Measurements from ENCODE around the gene CENPT. TPM values are rescaled to one million over a fixed set of nuclear protein-coding genes. Genes with fewer than 3 reads are reported as not detected.
A peak's percentile ranks its signal among the peaks of the same experiment; 100 is the strongest.

CENPT gene
- total and polyA plus RNA-seq, 2 of the 13 experiments (the other 11 are each of a cell fraction or from before 2014, with no cell fraction given), result 40.9 to 43.3 TPM

DNA sequence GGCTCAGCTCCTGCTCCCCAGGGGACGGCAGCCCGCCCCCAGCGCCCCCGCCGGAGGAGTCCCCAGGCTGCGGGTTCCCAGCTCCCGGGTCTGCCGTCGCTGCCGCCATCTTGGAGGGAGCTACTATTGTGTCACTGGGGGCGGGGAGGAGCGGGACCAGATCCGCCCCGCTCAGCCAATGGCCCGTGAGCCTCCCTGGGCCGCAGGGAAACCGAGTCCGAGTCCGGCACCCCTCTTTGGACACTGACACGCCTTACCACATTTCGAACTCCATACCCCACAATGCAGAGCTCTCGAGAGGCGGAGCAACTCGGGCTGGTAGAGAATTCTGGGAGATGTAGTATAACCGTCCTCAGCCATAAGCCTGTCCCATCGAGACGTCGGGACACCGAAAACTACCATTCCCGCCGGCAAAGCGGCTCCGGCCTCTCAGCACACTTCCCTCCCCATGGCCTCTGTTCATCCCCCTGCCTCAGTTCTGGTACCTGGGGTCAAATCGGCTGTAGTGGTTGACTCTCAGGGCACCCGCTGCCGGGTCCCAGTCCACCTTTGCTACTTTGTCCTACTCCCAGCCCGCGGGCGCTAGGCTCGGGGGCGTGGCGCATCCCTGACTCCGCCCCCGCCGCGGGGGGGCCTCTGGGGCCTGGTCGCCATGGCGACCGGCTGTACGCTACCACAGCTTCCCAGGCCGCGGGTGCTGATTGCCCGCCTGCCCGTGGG, 40.9 kb downstream of the CENPT start, which contains the start of the genes RANBP10 and TSNAXIP1 (continued):
- TF ChIP-seq, protein P1, sequence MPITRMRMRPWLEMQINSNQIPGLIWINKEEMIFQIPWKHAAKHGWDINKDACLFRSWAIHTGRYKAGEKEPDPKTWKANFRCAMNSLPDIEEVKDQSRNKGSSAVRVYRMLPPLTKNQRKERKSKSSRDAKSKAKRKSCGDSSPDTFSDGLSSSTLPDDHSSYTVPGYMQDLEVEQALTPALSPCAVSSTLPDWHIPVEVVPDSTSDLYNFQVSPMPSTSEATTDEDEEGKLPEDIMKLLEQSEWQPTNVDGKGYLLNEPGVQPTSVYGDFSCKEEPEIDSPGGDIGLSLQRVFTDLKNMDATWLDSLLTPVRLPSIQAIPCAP (CRISPR knock-in tag; IDR thresholded peaks at IDR 0.05; ENCODE audit: low read depth), result no peak
- peak; percentile 86 for TF ChIP-seq IRF2 (CRISPR knock-in tag; IDR thresholded peaks at IDR 0.05)
- no peak for TF ChIP-seq ZNF7 (CRISPR knock-in tag; IDR thresholded peaks at IDR 0.05)
- peak; percentile 88 for TF ChIP-seq ATF1 (CRISPR knock-in tag; IDR thresholded peaks at IDR 0.05)
- TF ChIP-seq WIZ (CRISPR knock-in tag; IDR thresholded peaks at IDR 0.05), result 0 out of 2 replicates have a peak, but pooled peaks have one; percentile 71
- TF ChIP-seq, protein P2, sequence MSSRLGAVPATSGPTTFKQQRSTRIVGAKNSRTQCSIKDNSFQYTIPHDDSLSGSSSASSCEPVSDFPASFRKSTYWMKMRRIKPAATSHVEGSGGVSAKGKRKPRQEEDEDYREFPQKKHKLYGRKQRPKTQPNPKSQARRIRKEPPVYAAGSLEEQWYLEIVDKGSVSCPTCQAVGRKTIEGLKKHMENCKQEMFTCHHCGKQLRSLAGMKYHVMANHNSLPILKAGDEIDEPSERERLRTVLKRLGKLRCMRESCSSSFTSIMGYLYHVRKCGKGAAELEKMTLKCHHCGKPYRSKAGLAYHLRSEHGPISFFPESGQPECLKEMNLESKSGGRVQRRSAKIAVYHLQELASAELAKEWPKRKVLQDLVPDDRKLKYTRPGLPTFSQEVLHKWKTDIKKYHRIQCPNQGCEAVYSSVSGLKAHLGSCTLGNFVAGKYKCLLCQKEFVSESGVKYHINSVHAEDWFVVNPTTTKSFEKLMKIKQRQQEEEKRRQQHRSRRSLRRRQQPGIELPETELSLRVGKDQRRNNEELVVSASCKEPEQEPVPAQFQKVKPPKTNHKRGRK (CRISPR knock-in tag; IDR thresholded peaks at IDR 0.05), result no peak
- TF ChIP-seq POLR2G (IDR thresholded peaks at IDR 0.05; ENCODE audit: low read depth, low read length), result peak; percentile 94
- TF ChIP-seq, protein P3, sequence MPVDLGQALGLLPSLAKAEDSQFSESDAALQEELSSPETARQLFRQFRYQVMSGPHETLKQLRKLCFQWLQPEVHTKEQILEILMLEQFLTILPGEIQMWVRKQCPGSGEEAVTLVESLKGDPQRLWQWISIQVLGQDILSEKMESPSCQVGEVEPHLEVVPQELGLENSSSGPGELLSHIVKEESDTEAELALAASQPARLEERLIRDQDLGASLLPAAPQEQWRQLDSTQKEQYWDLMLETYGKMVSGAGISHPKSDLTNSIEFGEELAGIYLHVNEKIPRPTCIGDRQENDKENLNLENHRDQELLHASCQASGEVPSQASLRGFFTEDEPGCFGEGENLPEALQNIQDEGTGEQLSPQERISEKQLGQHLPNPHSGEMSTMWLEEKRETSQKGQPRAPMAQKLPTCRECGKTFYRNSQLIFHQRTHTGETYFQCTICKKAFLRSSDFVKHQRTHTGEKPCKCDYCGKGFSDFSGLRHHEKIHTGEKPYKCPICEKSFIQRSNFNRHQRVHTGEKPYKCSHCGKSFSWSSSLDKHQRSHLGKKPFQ (CRISPR knock-in tag; IDR thresholded peaks at IDR 0.05; ENCODE audit: insufficient replicate concordance), result peak; percentile 58
- no peak for TF ChIP-seq ZNF160 (CRISPR knock-in tag; IDR thresholded peaks at IDR 0.05)
- TF ChIP-seq ZNF451 (CRISPR knock-in tag; IDR thresholded peaks at IDR 0.05), result peak; percentile 1
- peak; percentile 78 for TF ChIP-seq ZNF883 (CRISPR knock-in tag; IDR thresholded peaks at IDR 0.05; ENCODE audit: not compliant biosample characterization)
- TF ChIP-seq DNMT3B (CRISPR knock-in tag; conservative IDR thresholded peaks at IDR 0.05), result peak; percentile 33; the same call in 1 of the 2 replicates
- TF ChIP-seq DR1 (CRISPR knock-in tag; IDR thresholded peaks at IDR 0.05), result peak; percentile 93
- no peak; the same call in 1 of the 2 replicates for TF ChIP-seq MXD4 (CRISPR knock-in tag; IDR thresholded peaks at IDR 0.05)
- TF ChIP-seq TEAD3 (CRISPR knock-in tag; optimal IDR thresholded peaks at IDR 0.05; ENCODE audit: borderline replicate concordance), result peak; percentile 43
- TF ChIP-seq, protein P4, sequence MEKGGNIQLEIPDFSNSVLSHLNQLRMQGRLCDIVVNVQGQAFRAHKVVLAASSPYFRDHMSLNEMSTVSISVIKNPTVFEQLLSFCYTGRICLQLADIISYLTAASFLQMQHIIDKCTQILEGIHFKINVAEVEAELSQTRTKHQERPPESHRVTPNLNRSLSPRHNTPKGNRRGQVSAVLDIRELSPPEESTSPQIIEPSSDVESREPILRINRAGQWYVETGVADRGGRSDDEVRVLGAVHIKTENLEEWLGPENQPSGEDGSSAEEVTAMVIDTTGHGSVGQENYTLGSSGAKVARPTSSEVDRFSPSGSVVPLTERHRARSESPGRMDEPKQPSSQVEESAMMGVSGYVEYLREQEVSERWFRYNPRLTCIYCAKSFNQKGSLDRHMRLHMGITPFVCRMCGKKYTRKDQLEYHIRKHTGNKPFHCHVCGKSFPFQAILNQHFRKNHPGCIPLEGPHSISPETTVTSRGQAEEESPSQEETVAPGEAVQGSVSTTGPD (CRISPR knock-in tag; IDR thresholded peaks at IDR 0.05), result no peak
- TF ChIP-seq PPARG (CRISPR knock-in tag; conservative IDR thresholded peaks at IDR 0.05), result 0 out of 2 replicates have a peak, but pooled peaks have one; percentile 17
- TF ChIP-seq, protein P5, sequence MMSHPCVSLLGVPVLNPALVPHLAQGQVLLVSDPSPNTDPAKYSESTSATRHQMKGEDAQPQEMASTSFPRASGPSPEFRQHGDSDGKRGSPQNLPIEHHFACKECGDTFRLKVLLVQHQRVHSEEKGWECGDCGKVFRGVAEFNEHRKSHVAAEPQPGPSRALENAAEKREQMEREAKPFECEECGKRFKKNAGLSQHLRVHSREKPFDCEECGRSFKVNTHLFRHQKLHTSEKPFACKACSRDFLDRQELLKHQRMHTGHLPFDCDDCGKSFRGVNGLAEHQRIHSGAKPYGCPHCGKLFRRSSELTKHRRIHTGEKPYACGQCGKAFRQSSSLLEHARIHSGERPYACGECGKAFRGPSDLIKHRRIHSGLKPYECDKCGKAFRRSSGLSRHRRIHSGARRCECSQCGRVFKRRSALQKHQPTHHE (CRISPR knock-in tag; IDR thresholded peaks at IDR 0.05; ENCODE audit: borderline replicate concordance), result peak; percentile 24
- TF ChIP-seq, protein P6, sequence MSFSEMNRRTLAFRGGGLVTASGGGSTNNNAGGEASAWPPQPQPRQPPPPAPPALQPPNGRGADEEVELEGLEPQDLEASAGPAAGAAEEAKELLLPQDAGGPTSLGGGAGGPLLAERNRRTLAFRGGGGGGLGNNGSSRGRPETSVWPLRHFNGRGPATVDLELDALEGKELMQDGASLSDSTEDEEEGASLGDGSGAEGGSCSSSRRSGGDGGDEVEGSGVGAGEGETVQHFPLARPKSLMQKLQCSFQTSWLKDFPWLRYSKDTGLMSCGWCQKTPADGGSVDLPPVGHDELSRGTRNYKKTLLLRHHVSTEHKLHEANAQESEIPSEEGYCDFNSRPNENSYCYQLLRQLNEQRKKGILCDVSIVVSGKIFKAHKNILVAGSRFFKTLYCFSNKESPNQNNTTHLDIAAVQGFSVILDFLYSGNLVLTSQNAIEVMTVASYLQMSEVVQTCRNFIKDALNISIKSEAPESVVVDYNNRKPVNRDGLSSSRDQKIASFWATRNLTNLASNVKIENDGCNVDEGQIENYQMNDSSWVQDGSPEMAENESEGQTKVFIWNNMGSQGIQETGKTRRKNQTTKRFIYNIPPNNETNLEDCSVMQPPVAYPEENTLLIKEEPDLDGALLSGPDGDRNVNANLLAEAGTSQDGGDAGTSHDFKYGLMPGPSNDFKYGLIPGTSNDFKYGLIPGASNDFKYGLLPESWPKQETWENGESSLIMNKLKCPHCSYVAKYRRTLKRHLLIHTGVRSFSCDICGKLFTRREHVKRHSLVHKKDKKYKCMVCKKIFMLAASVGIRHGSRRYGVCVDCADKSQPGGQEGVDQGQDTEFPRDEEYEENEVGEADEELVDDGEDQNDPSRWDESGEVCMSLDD (CRISPR knock-in tag; IDR thresholded peaks at IDR 0.05; ENCODE audit: borderline replicate concordance), result peak; percentile 42; the same call in 1 of the 2 replicates
